Measurements from ENCODE around the gene DNASE1L3. TPM values are rescaled to one million over a fixed set of nuclear protein-coding genes. Genes with fewer than 3 reads are reported as not detected.

The DNASE1L3 gene
- total RNA-seq, 1 donor = not detected

DNA sequence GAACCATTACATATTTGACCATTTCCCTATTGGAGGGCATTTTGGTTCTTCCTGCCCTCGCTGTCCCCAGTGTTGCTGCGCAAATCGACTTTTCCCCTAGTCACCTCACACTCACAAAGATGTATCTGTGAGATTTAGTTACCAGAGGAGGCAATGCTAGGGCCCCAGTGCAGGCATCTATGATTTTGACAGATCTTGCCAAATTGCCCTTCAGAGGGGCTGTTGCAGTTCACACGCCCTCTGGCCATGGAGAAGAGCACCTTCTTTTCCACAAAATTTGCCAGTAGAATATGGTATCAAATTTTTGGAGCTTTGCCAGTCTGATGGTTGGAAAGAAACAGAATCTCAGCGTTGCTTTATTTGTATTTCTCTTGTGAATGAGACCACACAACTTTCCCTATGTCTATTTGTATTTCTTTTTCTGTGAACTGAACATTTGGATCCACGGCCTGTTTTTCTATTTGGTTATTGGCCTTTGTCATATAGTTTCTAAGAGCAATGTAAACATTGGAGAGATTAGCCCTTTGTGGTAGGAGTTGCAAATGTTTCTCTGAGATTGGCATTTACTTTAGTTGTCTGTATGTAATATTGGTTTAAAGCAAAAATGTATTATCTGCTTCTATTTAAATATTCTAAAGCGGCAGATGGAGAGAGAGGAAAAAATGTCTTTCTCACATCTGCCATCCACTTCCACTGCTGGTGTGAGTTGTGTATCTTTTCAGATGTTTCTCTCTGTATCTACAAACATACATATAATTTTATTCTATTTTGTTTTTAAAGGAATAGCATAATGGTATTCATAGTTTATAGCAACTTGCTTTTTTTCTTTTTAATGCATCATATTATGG, 66.1 kb downstream of the DNASE1L3 start:
- TF ChIP-seq, protein P1, sequence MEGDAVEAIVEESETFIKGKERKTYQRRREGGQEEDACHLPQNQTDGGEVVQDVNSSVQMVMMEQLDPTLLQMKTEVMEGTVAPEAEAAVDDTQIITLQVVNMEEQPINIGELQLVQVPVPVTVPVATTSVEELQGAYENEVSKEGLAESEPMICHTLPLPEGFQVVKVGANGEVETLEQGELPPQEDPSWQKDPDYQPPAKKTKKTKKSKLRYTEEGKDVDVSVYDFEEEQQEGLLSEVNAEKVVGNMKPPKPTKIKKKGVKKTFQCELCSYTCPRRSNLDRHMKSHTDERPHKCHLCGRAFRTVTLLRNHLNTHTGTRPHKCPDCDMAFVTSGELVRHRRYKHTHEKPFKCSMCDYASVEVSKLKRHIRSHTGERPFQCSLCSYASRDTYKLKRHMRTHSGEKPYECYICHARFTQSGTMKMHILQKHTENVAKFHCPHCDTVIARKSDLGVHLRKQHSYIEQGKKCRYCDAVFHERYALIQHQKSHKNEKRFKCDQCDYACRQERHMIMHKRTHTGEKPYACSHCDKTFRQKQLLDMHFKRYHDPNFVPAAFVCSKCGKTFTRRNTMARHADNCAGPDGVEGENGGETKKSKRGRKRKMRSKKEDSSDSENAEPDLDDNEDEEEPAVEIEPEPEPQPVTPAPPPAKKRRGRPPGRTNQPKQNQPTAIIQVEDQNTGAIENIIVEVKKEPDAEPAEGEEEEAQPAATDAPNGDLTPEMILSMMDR (IDR thresholded peaks at IDR 0.05; ENCODE audit: insufficient read depth, low read depth, low read length) = no peak
- H3K4me3 ChIP-seq (ENCODE audit: low read depth, low read length) = no peak overlapping the region
- no peak for DNase-seq (ENCODE audit: low read depth)

DNA sequence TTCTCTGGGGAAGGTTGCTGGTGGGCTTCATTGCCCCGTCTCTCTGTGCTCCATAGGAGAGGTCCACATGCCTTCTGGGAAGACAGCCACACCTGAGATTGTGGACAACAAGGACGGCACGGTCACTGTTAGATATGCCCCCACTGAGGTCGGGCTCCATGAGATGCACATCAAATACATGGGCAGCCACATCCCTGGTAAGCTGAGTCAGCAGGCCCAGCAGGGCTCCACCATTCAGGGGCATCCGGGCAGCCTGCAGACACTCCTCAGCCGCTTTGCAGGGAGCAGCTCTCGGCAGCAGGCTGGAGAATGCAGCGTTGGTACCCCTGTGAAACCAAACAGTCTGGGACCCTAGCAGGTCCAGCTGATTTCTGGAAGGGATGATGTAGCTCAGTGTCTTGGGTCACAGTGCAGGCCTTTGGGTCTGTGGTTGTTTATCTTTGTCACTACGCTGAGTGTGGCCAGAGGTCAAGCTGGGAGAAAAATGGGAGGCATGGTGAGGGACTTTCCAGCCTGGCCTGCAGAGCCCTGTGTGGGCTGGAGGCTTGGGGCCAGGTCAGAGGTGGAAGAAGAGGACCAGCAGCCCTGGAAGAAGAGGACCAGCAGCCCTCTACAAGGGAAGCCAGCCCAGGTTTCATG, 67.2 kb downstream of the DNASE1L3 start:
- DNase-seq (ENCODE audit: low read depth) = peak; percentile 16
- H3K4me3 ChIP-seq (ENCODE audit: low read depth, low read length) = no peak overlapping the region
- TF ChIP-seq, protein P1 (IDR thresholded peaks at IDR 0.05; ENCODE audit: insufficient read depth, low read depth, low read length) = no peak

Other genes starting within 250 kb of the DNASE1L3 start
- gene FLNB, start 202.6 kb downstream of the DNASE1L3 start, total RNA-seq = 325 and 369 TPM in 2 replicates
- gene ABHD6, start 26.8 kb upstream of the DNASE1L3 start, total RNA-seq = 7.1 and 9.9 TPM in 2 replicates
- gene RPP14, start 95.3 kb upstream of the DNASE1L3 start, total RNA-seq = 14.5 and 16.0 TPM in 2 replicates
- gene HTD2, start 95.5 kb upstream of the DNASE1L3 start, total RNA-seq = 4.2 and 9.9 TPM in 2 replicates
- gene PXK, start 121.9 kb upstream of the DNASE1L3 start, total RNA-seq = 57.9 and 64.7 TPM in 2 replicates
- 102 and 114 TPM in 2 replicates for gene PDHB, start 222.9 kb upstream of the DNASE1L3 start, total RNA-seq